NCI-H1930 (cell line): ENCODE measurements around the gene SP140.
"Not testable (repeated sequence)": the region's sequence is repeated elsewhere in the genome, so short reads cannot be mapped to it uniquely, and the experiment has no call there.

Experiments used
- DNase-seq, 2 experiments: peaks; one replicate each; lab custom pipeline; 2025; lab: John Stamatoyannopoulos, UW

SP140 gene

GRCh38 chr2:230225486-230225885, at the start of gene SP140:
Gene SP140 (plus strand): TSS chr2:230225736. CDS start chr2:230225845, 109 bp downstream.
- DNase-seq = no peak

GRCh38 chr2:230176996-230177395, 48.5 kb upstream of the SP140 start:
- no peak for DNase-seq

GRCh38 chr2:230178546-230179485, 46.7 kb upstream of the SP140 start:
- no peak for DNase-seq

GRCh38 chr2:230179907-230180306, 45.6 kb upstream of the SP140 start:
- DNase-seq = no peak

GRCh38 chr2:230181195-230181594, 44.3 kb upstream of the SP140 start:
- no peak for DNase-seq

- no peak for DNase-seq
Measured at GRCh38 chr2:230184727-230185578, 40.6 kb upstream of the SP140 start.

- DNase-seq = no peak
Measured at GRCh38 chr2:230202430-230203109, 23.0 kb upstream of the SP140 start.

GRCh38 chr2:230203110-230203676, 22.3 kb upstream of the SP140 start:
- DNase-seq = no peak

GRCh38 chr2:230205034-230205433, 20.5 kb upstream of the SP140 start:
- no peak for DNase-seq

GRCh38 chr2:230205721-230206120, 19.8 kb upstream of the SP140 start:
- DNase-seq = no peak

- DNase-seq = no peak
Measured at GRCh38 chr2:230208576-230208975, 17.0 kb upstream of the SP140 start.

- DNase-seq = no peak
Measured at GRCh38 chr2:230209422-230210051, 16.0 kb upstream of the SP140 start.

- no peak for DNase-seq
Measured at GRCh38 chr2:230216489-230216888, 9.0 kb upstream of the SP140 start.

- DNase-seq = no peak
Measured at GRCh38 chr2:230217424-230217823, 8.1 kb upstream of the SP140 start.

GRCh38 chr2:230218421-230218820, 7.1 kb upstream of the SP140 start:
- DNase-seq = no peak

GRCh38 chr2:230219419-230220331, 5.9 kb upstream of the SP140 start, which contains the start of gene SP110:
Gene SP110 (minus strand): TSS chr2:230219984. CDS start chr2:230216927, 3,057 bp downstream.
- DNase-seq = no peak

- no peak for DNase-seq
Measured at GRCh38 chr2:230220347-230220969, 5.1 kb upstream of the SP140 start.

GRCh38 chr2:230221493-230221892, 4.0 kb upstream of the SP140 start:
- DNase-seq = no peak

- not testable (repeated sequence) for DNase-seq
Measured at GRCh38 chr2:230222829-230223228, 2.7 kb upstream of the SP140 start.

GRCh38 chr2:230224458-230224857, 1.1 kb upstream of the SP140 start:
- DNase-seq = no peak
